Activated CD4-positive, alpha-beta memory T cell treated with anti-CD3 and anti-CD28 coated beads for 36 hours (primary cell): ENCODE measurements around the gene CCRL2. TPM values are rescaled to one million over a fixed set of nuclear protein-coding genes. Genes with fewer than 3 reads are reported as not detected.
"Not testable (repeated sequence)": the region's sequence is repeated elsewhere in the genome, so short reads cannot be mapped to it uniquely, and the experiment has no call there.

Source experiments
- CTCF ChIA-PET: fragments of 350-600 bp; sonication (Branson Sonifier 250); formaldehyde crosslinking; loops from one replicate; lab custom pipeline; 2021; ENCODE audit warnings: antibody characterized with exemption, inconsistent platforms; lab: Charles Lee
- POLR2A ChIA-PET: fragments of 350-600 bp; sonication (Branson Sonifier 250); formaldehyde crosslinking; loops from one replicate; lab custom pipeline; 2021; ENCODE audit warnings: antibody characterized with exemption; lab: Charles Lee
- DNase-seq: peaks from one replicate; pipeline ENCODE4 v3.0.0-alpha.2; 2020
- H3K27ac Mint-ChIP-seq: one replicate; pipeline ENCODE4 v1.8.0; 2021; ENCODE audit warnings: mixed read lengths
- H3K27me3 Mint-ChIP-seq: one replicate; pipeline ENCODE4 v1.8.0; 2021; ENCODE audit warnings: mixed read lengths
- H3K36me3 Mint-ChIP-seq: one replicate; pipeline ENCODE4 v1.8.0; 2021; ENCODE audit warnings: mixed read lengths
- H3K4me1 Mint-ChIP-seq: one replicate; pipeline ENCODE4 v1.8.0; 2021; ENCODE audit warnings: low read depth, mixed read lengths
- H3K4me3 Mint-ChIP-seq: one replicate; pipeline ENCODE4 v1.8.0; 2021; ENCODE audit warnings: mild to moderate bottlenecking, mixed read lengths
- H3K9me3 Mint-ChIP-seq: one replicate; pipeline ENCODE4 v1.8.0; 2021; ENCODE audit warnings: mixed read lengths
- intact Hi-C: fragments of 100-400 bp; cut with micrococcal nuclease; formaldehyde crosslinking; loops from one replicate; pipeline ENCODE4 v1.15.1; 2023
- total RNA-seq, 2 experiments: library from RNA; stranded (reverse); gene quantifications; one replicate each; pipeline ENCODE4 v1.2.3, GENCODE V29; 2021

CCRL2 gene
- total RNA-seq, 2 experiments from 2014 or later: 1.3 to 1.4 TPM

DNA sequence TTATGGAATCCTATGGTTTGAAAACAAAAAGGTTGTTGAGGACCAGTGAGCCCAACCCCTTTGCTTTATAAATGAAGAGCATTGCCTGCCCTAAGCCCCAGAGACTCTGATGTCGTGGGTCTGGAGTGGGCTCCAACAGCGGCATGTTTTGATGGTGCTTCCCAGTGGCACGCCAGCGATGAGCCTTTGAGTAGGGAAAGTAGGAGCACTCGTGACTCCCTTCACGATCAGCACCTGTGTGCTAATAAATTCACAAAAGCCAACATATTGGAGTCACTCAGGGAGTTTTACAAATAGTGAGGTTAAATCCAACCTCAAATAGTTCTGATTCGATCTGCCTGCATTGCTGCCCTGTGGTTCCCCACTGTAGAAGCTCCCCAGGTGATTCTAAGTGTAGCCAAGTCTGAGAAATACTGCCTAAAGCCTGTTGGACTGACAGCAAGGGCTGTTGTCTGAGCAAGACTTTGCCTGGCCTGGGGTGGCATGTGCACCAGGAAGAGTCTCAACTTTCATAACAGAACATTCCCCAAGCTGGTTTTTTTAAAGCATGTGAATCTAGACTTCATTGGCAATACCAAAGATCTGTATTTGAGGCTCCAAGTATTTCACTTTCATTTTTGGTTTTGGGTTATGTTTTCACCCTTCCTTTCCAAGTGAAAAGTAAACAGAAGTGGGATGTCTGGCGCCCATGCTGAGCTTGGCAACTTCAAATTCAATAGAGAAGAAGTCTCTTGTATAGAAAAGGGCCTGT, 26.4 kb upstream of the CCRL2 start:
- ChIA-PET CTCF (interaction anchor here (1.3 kb wide), 1 partner anchor 9 kb away, joined by 8 read pairs; no protein-coding TSS in a partner anchor), POLR2A (no interaction called here)

DNA sequence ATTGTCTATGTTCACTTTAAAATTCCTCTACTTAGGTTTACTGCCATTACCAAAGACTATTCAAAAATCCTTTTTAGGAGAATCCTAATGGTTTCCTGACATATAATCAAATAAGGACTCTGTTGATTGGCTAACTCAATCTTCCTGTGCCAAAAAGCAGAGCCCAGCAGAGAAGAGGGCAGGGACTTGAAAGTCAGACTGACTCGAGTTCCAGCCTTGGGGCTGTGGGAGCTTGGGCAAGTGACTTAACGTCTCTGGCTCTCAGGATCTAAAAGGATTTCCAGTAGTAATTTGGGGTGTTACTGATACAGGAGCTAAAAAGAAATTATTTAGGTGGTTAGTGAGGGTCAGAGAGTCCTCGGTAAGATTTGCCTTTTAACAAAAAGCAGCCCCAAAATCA, 25.4 kb upstream of the CCRL2 start:
- intact Hi-C loops: no loop called here
- peaks cover 22% of the 10 kb centered on the region for H3K4me1 Mint-ChIP-seq
- peaks cover 5% of the 10 kb centered on the region for H3K27me3 Mint-ChIP-seq
- ChIA-PET CTCF (interaction anchor here (3.0 kb wide), 1 partner anchor 302 kb away, joined by 14 read pairs; no protein-coding TSS in a partner anchor), POLR2A (no interaction called here)
- no peaks in the 10 kb centered on the region for H3K9me3 Mint-ChIP-seq
- DNase-seq: no peak
- no peak overlapping the region for H3K4me3 Mint-ChIP-seq
- H3K27ac Mint-ChIP-seq: no peak overlapping the region
- no peaks in the 10 kb centered on the region for H3K36me3 Mint-ChIP-seq

More for the DNA sequence above, 26.4 kb upstream of the CCRL2 start:
- Mint-ChIP-seq H3K9me3 (no peaks in the 10 kb centered on the region), H3K4me1 (peaks cover 23% of the 10 kb centered on the region), H3K27ac (no peak overlapping the region), H3K36me3 (no peaks in the 10 kb centered on the region), H3K27me3 (peaks cover 5% of the 10 kb centered on the region), H3K4me3 (no peak overlapping the region)
- intact Hi-C loops: no loop called here
- DNase-seq: no peak

DNA sequence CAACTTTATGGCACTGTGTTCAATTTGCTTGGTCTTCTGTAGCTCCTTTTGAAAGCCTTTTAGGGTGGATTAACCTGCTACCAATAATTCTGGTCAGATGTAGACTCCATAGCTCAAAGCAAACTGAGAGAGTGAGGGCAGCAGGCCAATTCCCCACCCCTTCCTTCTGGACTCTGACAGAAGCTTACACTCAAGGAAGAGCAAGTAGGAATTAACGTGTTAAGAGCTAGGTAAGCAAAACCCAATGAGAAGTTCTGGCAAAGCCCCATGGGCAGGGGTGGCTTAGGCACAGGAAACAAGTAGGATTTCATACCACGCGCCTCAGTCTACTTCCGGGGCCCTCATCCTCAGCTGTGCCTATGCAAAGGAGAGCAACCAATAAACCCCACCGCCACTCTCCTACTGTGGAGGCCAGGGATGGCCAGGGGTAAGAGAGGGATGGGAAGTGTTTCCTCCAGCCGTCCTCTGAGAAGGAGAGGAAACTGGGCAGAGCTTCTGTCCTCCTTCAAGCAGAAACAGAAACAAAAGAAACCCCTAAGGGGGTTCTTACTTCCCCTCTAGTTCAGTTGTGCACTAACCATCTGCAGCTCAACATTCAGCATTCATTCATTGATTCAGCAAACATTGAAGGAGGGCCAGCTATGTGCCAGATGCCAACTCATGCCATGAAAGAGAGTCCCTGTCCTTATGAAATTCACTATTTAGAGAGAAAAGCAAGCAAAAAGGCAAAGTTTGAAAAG, 23.7 kb upstream of the CCRL2 start:
- DNase-seq: no peak
- H3K27me3 Mint-ChIP-seq: peaks cover 5% of the 10 kb centered on the region
- H3K27ac Mint-ChIP-seq: no peak overlapping the region
- H3K9me3 Mint-ChIP-seq: no peaks in the 10 kb centered on the region
- H3K4me1 Mint-ChIP-seq: peaks cover 19% of the 10 kb centered on the region
- ChIA-PET CTCF (interaction anchor here (1.0 to 3.0 kb wide), 4 partner anchors 8 to 303 kb away, joined by 3 to 14 read pairs (median 6); no protein-coding TSS in a partner anchor), POLR2A (no interaction called here)
- H3K4me3 Mint-ChIP-seq: no peak overlapping the region
- no peaks in the 10 kb centered on the region for H3K36me3 Mint-ChIP-seq
- intact Hi-C loops: no loop called here

DNA sequence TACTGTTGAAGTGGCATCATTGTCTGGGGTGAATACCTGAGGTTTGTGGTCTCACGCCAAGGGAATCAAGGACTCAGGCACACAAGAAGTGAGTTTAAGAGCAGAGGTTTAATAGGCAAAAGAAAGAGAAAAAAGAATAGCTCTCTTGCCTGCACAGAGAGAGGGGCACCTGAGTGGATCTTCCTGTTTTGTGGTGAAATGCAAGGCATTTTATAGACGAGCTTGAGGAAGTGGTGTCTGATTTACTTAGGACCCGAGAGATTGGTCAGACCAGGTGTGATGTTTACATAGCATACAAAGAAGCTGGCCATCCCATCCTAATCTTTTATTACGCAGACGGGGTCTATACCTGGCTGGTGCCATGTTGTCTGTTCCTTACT, 23.1 kb upstream of the CCRL2 start:
- no peak overlapping the region for H3K4me3 Mint-ChIP-seq
- H3K9me3 Mint-ChIP-seq: no peaks in the 10 kb centered on the region
- no peak for DNase-seq
- peaks cover 18% of the 10 kb centered on the region for H3K4me1 Mint-ChIP-seq
- POLR2A ChIA-PET: no interaction called here
- no peak overlapping the region for H3K27ac Mint-ChIP-seq
- CTCF ChIA-PET: interaction anchor here (1.3 to 3.0 kb wide), 4 partner anchors 9 to 304 kb away, joined by 3 to 14 read pairs (median 6); no protein-coding TSS in a partner anchor
- intact Hi-C loops: no loop called here
- no peaks in the 10 kb centered on the region for H3K36me3 Mint-ChIP-seq
- peaks cover 5% of the 10 kb centered on the region for H3K27me3 Mint-ChIP-seq

DNA sequence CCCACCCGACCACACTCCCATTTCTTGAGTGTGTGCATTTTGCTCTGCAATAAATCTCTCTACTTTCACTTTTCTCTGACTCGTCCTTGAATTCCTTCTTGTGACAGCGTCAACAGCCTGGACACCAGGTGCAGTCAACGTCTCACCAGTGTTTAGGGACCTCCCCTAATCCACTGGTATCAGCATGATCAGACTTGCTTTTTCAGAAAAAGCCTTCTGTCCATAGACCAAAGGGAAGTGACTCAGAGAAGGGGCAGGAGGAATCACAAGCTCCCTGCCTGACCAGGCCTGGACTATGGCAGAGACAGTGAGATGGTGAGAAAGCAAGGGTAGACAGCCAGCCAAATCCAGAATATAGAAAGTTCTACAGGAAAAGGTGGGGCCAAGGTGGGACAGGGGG, 20.9 kb upstream of the CCRL2 start:
- Mint-ChIP-seq H3K4me3 (no peak overlapping the region), H3K27me3 (peaks cover 5% of the 10 kb centered on the region), H3K9me3 (no peaks in the 10 kb centered on the region), H3K27ac (no peak overlapping the region), H3K36me3 (no peaks in the 10 kb centered on the region), H3K4me1 (peaks cover 8% of the 10 kb centered on the region)
- ChIA-PET POLR2A (no interaction called here), CTCF (interaction anchor here (0.7 kb wide), 1 partner anchor 102 kb away, joined by 3 read pairs; no protein-coding TSS in a partner anchor)
- intact Hi-C loops: no loop called here
- DNase-seq: no peak

DNA sequence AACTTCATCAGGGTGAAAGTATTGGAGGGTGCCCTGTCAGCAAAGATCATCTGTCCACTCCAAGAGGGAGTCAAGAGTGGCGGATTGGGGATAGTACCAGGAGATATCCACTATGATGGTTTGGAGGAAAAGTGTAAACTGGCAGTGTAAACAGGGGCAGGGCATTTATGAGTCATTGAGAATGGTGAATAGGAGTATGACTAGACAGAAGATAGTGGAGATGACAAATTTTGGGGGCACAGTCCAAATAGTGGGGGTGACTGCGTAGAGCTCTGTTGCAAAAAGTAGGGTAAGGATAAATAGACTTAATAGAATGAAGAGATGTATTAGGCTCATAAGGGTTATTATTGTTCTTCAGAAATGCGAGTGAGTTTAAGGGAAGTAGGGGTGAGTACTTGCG, 18.2 kb upstream of the CCRL2 start:
- DNase-seq, CTCF ChIA-PET, H3K36me3 Mint-ChIP-seq, H3K9me3 Mint-ChIP-seq, H3K27me3 Mint-ChIP-seq, H3K4me3 Mint-ChIP-seq, intact Hi-C loops, H3K4me1 Mint-ChIP-seq, H3K27ac Mint-ChIP-seq: not testable (repeated sequence)
- POLR2A ChIA-PET: interaction anchor here (0.6 kb wide), 1 partner anchor 171 kb away, joined by 3 read pairs; no protein-coding TSS in a partner anchor

DNA sequence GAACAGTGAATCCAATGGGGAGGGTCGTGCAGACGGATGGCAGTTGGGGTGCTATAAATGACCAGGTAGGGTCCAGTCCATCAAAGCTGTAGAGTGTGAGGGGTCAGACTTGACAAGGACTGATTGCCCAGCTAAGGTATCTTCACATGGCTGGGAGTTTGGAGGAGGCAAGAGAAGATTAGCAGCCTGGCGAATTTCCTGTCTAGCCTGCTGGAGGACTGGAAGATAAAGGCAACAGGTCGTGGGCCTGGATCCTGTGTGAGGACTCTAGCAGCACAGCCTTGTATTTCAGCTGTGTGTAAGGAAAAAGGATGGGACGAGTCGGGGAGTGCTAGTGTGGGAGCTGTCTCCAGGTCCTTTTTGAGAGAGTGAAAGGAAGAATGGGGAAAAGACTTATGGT, 17.8 kb upstream of the CCRL2 start:
- Mint-ChIP-seq H3K36me3 (no peaks in the 10 kb centered on the region), H3K9me3 (no peaks in the 10 kb centered on the region), H3K4me3 (no peak overlapping the region), H3K27ac (no peak overlapping the region), H3K4me1 (peaks cover 3% of the 10 kb centered on the region), H3K27me3 (peaks cover 3% of the 10 kb centered on the region)
- intact Hi-C loops: no loop called here
- POLR2A ChIA-PET: interaction anchor here (0.6 kb wide), 1 partner anchor 171 kb away, joined by 3 read pairs; no protein-coding TSS in a partner anchor
- CTCF ChIA-PET: no interaction called here
- no peak for DNase-seq

DNA sequence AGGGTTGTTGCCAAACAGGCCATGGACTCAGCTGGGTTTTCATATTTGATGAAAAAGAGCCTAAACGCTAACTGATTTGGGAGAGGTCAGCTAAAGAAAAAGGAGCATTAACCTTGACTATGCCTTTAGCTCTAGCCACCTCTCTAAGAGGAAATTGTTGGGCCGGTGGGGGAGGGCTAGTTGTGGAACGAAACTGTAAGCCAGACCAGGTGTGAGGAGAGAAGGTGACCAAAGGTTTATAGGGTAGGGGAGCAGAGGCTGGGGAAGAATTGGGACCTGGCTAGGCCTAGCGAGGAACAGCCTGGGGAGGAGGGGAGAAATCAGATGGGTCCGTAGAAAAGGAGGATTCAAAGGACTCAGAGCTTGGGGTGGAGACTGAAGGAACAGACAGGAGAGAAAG, 15.5 kb upstream of the CCRL2 start:
- H3K4me1 Mint-ChIP-seq, CTCF ChIA-PET, H3K36me3 Mint-ChIP-seq, H3K9me3 Mint-ChIP-seq, intact Hi-C loops, H3K27ac Mint-ChIP-seq, POLR2A ChIA-PET, H3K27me3 Mint-ChIP-seq, H3K4me3 Mint-ChIP-seq, DNase-seq: not testable (repeated sequence)

DNA sequence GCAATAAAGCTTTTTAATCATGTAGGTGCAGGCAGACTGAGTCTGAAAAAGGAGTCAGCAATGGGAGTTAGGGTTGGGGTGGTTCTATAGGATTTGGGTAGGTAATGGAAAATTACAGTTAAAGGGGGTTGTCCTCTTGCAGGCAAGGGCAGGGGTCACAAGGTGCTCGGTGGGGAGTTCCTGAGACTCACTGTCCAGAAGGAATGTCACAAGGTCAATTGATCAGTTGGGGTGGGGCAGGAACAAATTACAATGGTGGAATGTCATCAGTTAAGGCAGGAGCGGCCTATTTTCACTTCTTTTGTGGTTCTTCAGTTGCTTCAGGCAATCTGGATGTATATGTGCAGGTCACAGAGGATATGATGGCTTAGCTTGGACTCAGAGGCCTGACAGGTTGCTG, 14.0 kb upstream of the CCRL2 start:
- Mint-ChIP-seq H3K9me3 (no peaks in the 10 kb centered on the region), H3K27me3 (peaks cover 7% of the 10 kb centered on the region), H3K4me3 (no peak overlapping the region), H3K36me3 (no peaks in the 10 kb centered on the region), H3K27ac (no peak overlapping the region), H3K4me1 (peaks cover 2% of the 10 kb centered on the region)
- no peak for DNase-seq
- CTCF ChIA-PET: no interaction called here
- intact Hi-C loops: no loop called here
- POLR2A ChIA-PET: no interaction called here

DNA sequence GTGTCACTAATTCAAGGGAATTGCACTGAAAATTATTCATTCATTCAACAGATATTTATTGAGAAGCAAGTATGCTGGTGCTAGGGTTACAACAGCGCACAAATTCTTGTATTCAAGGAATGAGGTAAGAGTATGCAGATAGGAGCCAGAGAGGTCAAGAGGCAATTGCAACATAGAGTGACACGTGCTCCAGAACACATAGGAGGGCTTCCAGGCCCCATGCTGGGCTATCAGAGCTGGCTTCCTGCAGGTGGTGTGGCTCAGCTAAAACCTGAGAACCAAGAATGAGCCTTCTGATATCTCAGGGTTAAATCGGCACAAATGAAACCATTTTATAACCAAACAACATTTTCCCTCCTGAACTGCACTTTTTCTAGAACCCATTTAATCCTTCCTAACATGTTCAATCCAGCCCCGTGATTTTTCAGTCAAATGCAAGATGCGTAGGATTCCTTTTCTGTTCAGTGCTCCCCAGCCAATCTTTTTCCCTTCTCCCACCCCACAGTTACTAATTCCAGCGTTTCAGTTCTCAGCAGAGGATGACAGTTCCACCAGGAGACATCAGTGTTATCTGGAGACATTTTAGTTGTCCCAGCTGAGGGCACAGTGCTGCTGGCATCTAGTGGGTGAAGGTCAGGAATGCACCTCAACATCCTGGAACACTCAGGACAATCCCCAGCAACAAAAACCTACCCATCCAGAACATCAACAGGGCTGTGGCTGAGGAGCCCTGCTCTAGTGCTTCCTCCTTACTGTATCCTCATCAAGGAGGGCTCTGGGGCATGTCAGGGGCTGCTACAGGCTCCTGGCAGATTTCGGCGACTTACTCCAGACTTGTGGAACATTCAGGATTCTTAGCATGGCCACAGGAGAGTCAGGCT, 13.3 kb upstream of the CCRL2 start:
- POLR2A ChIA-PET: no interaction called here

DNA sequence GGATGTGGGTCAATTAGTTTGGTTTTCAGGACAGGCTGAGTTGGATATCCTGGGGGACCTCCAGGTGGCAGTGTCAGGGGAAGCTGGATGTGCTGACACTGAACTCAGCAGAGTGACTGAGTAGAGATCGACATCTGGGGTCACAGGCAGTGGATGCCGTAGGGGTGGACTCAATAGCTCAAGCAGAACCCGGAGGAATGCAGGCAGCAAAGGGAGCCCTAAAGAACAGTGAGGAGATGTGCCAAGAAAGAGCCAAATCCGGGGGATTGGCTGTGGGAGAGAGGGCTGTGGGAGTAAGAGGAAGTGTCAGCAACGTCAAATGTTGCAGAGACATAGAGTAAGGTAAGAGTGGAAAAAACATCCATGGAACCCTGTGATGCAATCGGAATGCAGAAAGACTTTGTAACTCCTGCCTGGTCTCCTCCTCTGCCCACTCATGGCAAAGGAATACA, 11.8 kb upstream of the CCRL2 start:
- intact Hi-C loops: no loop called here
- H3K36me3 Mint-ChIP-seq: no peaks in the 10 kb centered on the region
- POLR2A ChIA-PET: no interaction called here
- no peaks in the 10 kb centered on the region for H3K9me3 Mint-ChIP-seq
- H3K27me3 Mint-ChIP-seq: peaks cover 7% of the 10 kb centered on the region
- H3K27ac Mint-ChIP-seq: no peak overlapping the region
- CTCF ChIA-PET: no interaction called here
- no peak overlapping the region for H3K4me3 Mint-ChIP-seq
- H3K4me1 Mint-ChIP-seq: peaks cover 2% of the 10 kb centered on the region
- DNase-seq: no peak

More for the DNA sequence above, 13.3 kb upstream of the CCRL2 start:
- Mint-ChIP-seq H3K4me1 (peaks cover 2% of the 10 kb centered on the region), H3K4me3 (no peak overlapping the region), H3K9me3 (no peaks in the 10 kb centered on the region), H3K27me3 (peaks cover 7% of the 10 kb centered on the region), H3K36me3 (no peaks in the 10 kb centered on the region), H3K27ac (no peak overlapping the region)
- CTCF ChIA-PET: no interaction called here
- intact Hi-C loops: no loop called here
- no peak for DNase-seq
